ENCODE measurements around the gene MAML2. TPM values are rescaled to one million over a fixed set of nuclear protein-coding genes. Genes with fewer than 3 reads are reported as not detected.

The MAML2 gene
- total and polyA plus RNA-seq, 9 of the 15 experiments (the other 6 are each of a cell fraction or from before 2014, with no cell fraction given), result 0.79 to 6.8 (median 4.8) TPM

DNA sequence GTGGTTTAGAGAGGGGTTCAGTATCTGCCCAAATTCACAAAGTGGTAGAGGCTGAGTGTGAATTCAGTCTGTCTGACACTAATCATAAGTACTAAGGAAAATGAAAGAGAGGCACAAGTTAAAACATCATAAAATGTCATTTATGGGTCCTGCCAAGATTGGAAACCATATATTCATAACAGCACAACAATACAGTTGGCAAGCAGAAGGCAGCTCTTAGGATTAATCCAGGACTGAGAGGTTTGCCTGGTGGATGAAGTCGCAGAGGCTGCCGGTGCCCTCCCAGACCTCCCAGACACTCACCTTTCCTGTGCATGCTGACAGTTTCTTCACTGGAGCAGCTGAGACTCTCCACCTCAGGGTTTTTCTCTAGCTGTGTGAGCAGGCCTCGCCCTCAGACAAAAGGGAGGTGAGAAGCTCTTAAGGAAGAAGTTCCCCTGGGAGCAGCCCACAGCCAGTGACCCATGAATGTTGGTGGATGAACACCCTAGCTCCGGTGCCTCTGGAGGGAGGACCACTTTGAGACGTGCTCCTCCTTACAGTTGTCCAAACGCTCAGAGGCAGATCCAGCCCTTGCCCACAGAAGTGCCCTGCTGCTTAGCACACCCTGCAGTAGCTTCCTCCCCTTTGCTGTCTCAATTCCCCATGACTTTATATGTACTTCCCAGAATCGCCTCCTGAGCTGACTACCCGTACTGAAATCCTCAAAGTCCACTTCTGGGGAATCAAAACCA lies 43.7 kb downstream of the MAML2 start (continued):
- TF ChIP-seq RAD51 (IDR thresholded peaks at IDR 0.05; ENCODE audit: borderline replicate concordance, low read depth), result no peak

DNA sequence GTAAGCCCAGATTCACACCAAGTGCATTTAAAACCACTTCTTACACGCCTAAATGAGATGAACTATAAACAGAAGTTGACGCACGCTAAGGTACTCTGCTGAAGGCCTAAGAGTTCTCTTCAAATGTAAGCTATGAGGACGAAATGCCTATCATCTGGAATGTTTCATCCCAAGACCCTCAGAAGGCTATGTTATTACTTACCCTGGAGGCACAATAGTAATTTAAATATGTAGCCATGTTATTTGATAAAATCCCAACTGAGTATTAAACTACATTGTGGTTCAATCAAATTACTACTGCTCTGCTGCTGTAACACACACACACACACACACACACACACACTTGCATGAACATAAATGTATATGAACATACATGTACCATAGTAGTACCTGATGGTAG lies 47.6 kb downstream of the MAML2 start:
- Histone ChIP-seq H3K9ac (ENCODE audit: insufficient read depth in 1 of 2, low read depth in 2 of 2, low read length in 2 of 2) (no peak overlapping the region), H4K20me1 (replicated peaks; ENCODE audit: control insufficient read depth, insufficient read depth, low read length) (no peaks in the 10 kb centered on the region), H2AFZ (ENCODE audit: low read depth, low read length) (no peak overlapping the region), H3K4me1 (replicated peaks in 1 of 2; ENCODE audit: control insufficient read depth in 2 of 2, insufficient read depth in 2 of 2, low read length in 2 of 2) (peaks cover 0 to 6% of the 10 kb centered on the region in 2 experiments; a peak in 2 of 5 replicates), H3K9me3 (replicated peaks; ENCODE audit: control insufficient read depth, insufficient read depth, low read depth, low read length) (no peaks in the 10 kb centered on the region), H3K36me3 (ENCODE audit: control insufficient read depth, insufficient read depth, low read length) (no peaks in the 10 kb centered on the region), H3K4me2 (ENCODE audit: insufficient read depth, low read length) (no peak overlapping the region), H3K79me2 (ENCODE audit: control insufficient read depth, insufficient read depth, low read length) (no peaks in the 10 kb centered on the region; the same call in 2 of the 3 replicates), H3K9me1 (ENCODE audit: control insufficient read depth, insufficient read depth, low read length) (no peaks in the 10 kb centered on the region), H3K27me3 (ENCODE audit: control insufficient read depth in 2 of 2, insufficient read depth in 2 of 2, low read length in 2 of 2) (no peaks in the 10 kb centered on the region), H3K27ac (ENCODE audit: extremely low read depth, low read depth, low read length) (no peak overlapping the region), H3K4me3 (no peak overlapping the region)
- DNase-seq (ENCODE audit: extremely low read depth in 1 of 4, low spot score in 3 of 4) (no peak), FAIRE-seq (no peak), ATAC-seq (no peak)
- in situ Hi-C loops (cut with MboI), result no loop called here
- 64% methylated on average over 4 of the region's 4 CpGs for WGBS (ENCODE audit: insufficient coverage, low coverage, missing lambda C conversion rate)
- intact Hi-C loops (cut with micrococcal nuclease), result no loop called here
- TF ChIP-seq CBX5 (IDR thresholded peaks at IDR 0.05; ENCODE audit: borderline replicate concordance, low read depth) (no peak), CBX3 (IDR thresholded peaks at IDR 0.05; ENCODE audit: borderline replicate concordance in 1 of 2, low read length in 2 of 2) (no peak), TCF3 (CRISPR knock-in tag; IDR thresholded peaks at IDR 0.05) (no peak), ZNF143 (CRISPR knock-in tag; IDR thresholded peaks at IDR 0.05) (no peak), ZBTB26 (CRISPR knock-in tag; IDR thresholded peaks at IDR 0.05) (no peak), ZNF133 (CRISPR knock-in tag; IDR thresholded peaks at IDR 0.05) (no peak), TFE3 (CRISPR knock-in tag; IDR thresholded peaks at IDR 0.05) (no peak), TEAD1 (CRISPR knock-in tag; IDR thresholded peaks at IDR 0.05) (no peak), ZBTB7A (IDR thresholded peaks at IDR 0.05; ENCODE audit: borderline replicate concordance, control insufficient read depth, low read depth, low read length) (no peak)
- TF ChIP-seq, protein P1, sequence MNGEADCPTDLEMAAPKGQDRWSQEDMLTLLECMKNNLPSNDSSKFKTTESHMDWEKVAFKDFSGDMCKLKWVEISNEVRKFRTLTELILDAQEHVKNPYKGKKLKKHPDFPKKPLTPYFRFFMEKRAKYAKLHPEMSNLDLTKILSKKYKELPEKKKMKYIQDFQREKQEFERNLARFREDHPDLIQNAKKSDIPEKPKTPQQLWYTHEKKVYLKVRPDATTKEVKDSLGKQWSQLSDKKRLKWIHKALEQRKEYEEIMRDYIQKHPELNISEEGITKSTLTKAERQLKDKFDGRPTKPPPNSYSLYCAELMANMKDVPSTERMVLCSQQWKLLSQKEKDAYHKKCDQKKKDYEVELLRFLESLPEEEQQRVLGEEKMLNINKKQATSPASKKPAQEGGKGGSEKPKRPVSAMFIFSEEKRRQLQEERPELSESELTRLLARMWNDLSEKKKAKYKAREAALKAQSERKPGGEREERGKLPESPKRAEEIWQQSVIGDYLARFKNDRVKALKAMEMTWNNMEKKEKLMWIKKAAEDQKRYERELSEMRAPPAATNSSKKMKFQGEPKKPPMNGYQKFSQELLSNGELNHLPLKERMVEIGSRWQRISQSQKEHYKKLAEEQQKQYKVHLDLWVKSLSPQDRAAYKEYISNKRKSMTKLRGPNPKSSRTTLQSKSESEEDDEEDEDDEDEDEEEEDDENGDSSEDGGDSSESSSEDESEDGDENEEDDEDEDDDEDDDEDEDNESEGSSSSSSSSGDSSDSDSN (IDR thresholded peaks at IDR 0.05; ENCODE audit: borderline replicate concordance in 1 of 2, low read depth in 2 of 2, low read length in 2 of 2), result no peak
- TF ChIP-seq, protein P2, sequence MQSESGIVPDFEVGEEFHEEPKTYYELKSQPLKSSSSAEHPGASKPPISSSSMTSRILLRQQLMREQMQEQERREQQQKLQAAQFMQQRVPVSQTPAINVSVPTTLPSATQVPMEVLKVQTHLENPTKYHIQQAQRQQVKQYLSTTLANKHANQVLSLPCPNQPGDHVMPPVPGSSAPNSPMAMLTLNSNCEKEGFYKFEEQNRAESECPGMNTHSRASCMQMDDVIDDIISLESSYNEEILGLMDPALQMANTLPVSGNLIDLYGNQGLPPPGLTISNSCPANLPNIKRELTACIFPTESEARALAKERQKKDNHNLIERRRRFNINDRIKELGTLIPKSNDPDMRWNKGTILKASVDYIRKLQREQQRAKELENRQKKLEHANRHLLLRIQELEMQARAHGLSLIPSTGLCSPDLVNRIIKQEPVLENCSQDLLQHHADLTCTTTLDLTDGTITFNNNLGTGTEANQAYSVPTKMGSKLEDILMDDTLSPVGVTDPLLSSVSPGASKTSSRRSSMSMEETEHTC (IDR thresholded peaks at IDR 0.05), result no peak
- POLR2A ChIA-PET, result interaction anchor here (1.5 kb wide), 1 partner anchor 16 kb away, joined by 6 read pairs; no protein-coding TSS in a partner anchor
- no TSS peak for BruUV-seq (replicated peaks)
- CTCF ChIA-PET (ENCODE audit: low intra/inter-chr PET ratio), result no interaction called here

Measured in K562 (cell line).